Adrenal gland (tissue), 5 donors: ENCODE results near the gene MAP2K5.

Experiments
- POLR2A ChIP-seq, 2 donors: fragments of 450-650 bp; IDR thresholded peaks; one replicate each; pipeline ENCODE4 v1.6.1; 2017; ENCODE audit warnings: antibody characterized with exemption in 2 of 2, mild to moderate bottlenecking in 2 of 2, moderate library complexity in 1 of 2
- TF ChIP-seq, protein P1 (sequence below), 6 experiments: fragments of 450-650 bp in 4 of 6; fragments of 200-600 bp in 2 of 6; sonication (generic) in 1 of 6; IDR thresholded peaks; 1 replicate in 5 of 6; 2 replicates in 1 of 6; pipeline versions ENCODE4 v1.5.1 to v1.8.0; 2016 to 2021; ENCODE audit warnings: antibody characterized with exemption in 6 of 6, mild to moderate bottlenecking in 2 of 6, moderate library complexity in 1 of 6
- donor health status: DM: no; HTN: no; CAD: no.

DNA sequence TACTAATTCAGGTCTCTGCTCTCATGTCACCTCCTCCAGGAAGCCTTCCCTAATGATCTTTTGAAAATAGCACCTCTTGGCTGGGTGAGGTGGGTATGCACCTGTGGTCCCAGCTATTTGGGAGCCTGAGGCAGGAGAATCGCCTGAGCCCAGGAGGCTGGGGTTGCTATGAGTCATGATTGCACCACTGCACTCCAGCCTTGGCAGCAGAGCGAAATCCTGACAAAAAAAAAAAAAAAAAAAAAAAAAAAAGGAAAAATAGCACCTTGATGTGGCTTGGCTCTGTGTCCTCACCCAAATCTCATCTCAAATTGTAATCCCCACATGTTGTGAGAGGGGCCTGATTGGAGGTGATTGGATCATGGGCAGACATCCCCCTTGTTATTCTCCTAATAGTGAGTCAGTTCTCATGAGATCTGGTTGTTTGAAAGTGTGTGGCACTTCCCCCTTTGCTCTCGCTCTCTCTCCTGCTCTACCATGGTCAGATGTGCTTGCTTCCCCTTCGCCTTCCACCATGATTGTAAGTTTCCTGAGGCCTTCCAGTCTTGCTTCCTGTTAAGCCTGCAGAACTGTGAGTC, 308.6 kb downstream of the MAP2K5 start:
- TF ChIP-seq, protein P1, sequence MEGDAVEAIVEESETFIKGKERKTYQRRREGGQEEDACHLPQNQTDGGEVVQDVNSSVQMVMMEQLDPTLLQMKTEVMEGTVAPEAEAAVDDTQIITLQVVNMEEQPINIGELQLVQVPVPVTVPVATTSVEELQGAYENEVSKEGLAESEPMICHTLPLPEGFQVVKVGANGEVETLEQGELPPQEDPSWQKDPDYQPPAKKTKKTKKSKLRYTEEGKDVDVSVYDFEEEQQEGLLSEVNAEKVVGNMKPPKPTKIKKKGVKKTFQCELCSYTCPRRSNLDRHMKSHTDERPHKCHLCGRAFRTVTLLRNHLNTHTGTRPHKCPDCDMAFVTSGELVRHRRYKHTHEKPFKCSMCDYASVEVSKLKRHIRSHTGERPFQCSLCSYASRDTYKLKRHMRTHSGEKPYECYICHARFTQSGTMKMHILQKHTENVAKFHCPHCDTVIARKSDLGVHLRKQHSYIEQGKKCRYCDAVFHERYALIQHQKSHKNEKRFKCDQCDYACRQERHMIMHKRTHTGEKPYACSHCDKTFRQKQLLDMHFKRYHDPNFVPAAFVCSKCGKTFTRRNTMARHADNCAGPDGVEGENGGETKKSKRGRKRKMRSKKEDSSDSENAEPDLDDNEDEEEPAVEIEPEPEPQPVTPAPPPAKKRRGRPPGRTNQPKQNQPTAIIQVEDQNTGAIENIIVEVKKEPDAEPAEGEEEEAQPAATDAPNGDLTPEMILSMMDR (IDR thresholded peaks at IDR 0.05), result no peak
- no peak for TF ChIP-seq POLR2A (IDR thresholded peaks at IDR 0.05)
